Adipocyte (in vitro differentiated cells): ENCODE data around the gene IFI44L.

Source experiments
- DNase-seq: peaks from one replicate; pipeline ENCODE4 v3.0.0-alpha.2; 2015; ENCODE audit warnings: low read depth
- H3K27me3 ChIP-seq: replicated peaks from 2 replicates; pipeline ENCODE4 v1.7.0; 2013; ENCODE audit warnings: mild to moderate bottlenecking, low read length, moderate library complexity; ENCODE audit not compliant: control insufficient read depth, insufficient read depth
- H3K36me3 ChIP-seq: 2 replicates; pipeline ENCODE4 v1.7.0; 2013; ENCODE audit warnings: low read length, mild to moderate bottlenecking, moderate library complexity; ENCODE audit not compliant: control insufficient read depth, insufficient read depth, severe bottlenecking
- H3K4me1 ChIP-seq: 2 replicates; pipeline ENCODE4 v1.7.0; 2013; ENCODE audit warnings: mild to moderate bottlenecking, low read length, moderate library complexity; ENCODE audit not compliant: control insufficient read depth, insufficient read depth
- H3K4me3 ChIP-seq: 2 replicates; pipeline ENCODE4 v1.7.0; 2013; ENCODE audit warnings: mild to moderate bottlenecking, low read length, moderate library complexity
- H3K9ac ChIP-seq: 2 replicates; pipeline ENCODE4 v1.7.0; 2013; ENCODE audit warnings: mild to moderate bottlenecking, low read length, moderate library complexity
- H3K9me3 ChIP-seq: 2 replicates; pipeline ENCODE4 v1.7.0; 2013; ENCODE audit warnings: mild to moderate bottlenecking, low read length, moderate library complexity; ENCODE audit not compliant: control insufficient read depth

IFI44L gene

DNA sequence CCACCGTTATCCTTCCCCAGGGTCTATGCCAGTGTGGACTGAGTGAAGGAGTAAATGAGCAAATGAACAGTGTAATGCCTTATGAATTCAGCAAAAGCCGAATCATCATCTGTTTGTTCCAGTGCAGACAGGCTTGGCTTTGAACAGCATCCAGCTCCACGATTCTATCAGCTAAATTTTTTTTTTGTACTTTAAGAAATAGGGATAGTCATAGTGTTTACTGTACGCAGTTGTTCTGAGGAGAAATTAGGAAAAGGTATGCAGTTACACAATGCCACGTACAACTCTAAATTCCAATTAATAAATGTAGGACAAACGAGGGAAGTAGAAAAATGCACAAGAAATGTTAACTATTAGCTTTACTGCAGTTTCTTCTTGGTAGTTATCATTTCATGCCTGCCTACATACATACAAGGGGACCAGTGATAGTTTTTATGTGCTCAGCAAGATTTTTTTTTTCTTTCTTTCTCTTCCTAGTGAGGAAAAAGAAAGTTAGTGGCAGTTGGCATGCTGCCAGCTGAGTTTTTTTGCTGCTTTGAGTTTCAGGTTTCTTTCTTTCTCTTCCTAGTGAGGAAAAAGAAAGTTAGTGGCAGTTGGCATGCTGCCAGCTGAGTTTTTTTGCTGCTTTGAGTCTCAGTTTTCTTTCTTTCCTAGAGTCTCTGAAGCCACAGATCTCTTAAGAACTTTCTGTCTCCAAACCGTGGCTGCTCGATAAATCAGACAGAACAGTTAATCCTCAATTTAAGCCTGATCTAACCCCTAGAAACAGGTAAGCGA is at the start of gene IFI44L:
TSS of gene IFI44L (plus strand) at position 646 of the 777 bp plus-strand sequence. CDS start 7,468 bp downstream, outside the sequence.
- Histone ChIP-seq H3K4me1 (peaks cover 20% of the 10 kb centered on the region), H3K4me3 (peak within 1 kb of the TSS; percentile 81), H3K9ac (peak within 1 kb of the TSS; percentile 73), H3K27me3 (no peaks in the 10 kb centered on the region), H3K36me3 (no peaks in the 10 kb centered on the region), H3K9me3 (no peaks in the 10 kb centered on the region)
- peak; percentile 82 for DNase-seq

DNA sequence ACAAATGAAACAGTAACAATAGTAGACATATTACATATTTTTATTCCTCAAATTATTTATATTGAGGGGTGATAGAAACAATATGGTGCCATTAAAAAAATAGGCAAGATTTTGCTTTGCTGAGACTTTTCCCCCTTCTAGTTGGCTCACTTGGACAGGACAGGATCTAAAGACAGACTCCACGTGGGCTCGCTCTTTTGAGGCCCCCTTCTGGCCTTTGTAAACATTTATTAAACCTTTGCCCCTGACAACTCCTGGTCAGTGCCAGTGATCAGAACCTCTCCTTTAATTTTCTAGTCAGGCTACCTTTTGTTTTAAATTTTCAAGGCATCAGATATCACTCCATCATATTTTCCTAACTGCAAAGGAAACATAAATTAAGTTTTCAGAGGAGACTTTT is 49.7 kb upstream of the IFI44L start:
- Histone ChIP-seq H3K27me3 (no peaks in the 10 kb centered on the region), H3K4me3 (no peak overlapping the region), H3K9me3 (no peaks in the 10 kb centered on the region), H3K36me3 (no peaks in the 10 kb centered on the region), H3K9ac (no peak overlapping the region), H3K4me1 (no peaks in the 10 kb centered on the region)
- no peak for DNase-seq

DNA sequence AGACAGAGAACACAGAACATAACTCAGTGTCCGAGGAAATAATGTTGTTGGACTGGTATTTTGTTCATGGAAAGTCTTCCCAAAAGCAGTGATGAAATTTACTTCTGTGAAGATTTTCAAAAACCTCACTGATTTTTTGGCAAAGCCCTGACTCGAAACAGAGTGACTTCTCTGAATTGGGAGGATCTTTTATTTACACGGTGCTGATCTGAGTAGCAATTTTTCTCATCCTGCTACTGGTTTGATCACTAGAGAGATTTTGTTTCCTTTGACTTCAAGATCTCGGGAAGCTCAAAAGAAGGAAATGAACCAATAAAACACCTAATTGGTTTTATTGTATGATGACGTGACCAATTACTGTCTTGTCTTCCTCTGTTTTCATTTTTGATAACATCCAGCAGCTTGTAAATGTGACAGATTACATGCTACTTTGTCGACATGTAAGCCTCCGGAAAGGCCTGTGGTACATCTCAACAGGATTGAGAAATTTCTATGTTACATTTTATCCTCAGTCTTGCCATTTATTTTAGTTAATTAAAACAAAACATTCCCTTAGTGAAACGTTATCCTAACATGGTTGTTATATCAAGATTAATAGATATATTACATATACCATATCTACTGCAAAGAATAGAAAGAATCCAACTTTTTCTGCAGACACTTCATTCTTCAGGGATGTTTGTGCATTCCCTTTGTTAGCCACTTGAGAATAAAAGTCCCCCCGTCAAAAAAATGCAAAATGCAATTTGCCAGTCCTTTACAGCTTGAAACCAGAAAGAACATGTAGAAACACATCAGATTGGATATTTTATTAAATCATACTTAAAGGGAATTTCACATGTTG is 42.8 kb upstream of the IFI44L start:
- Histone ChIP-seq H3K4me3 (no peak overlapping the region), H3K36me3 (no peaks in the 10 kb centered on the region), H3K4me1 (peaks cover 4% of the 10 kb centered on the region), H3K27me3 (no peaks in the 10 kb centered on the region), H3K9me3 (no peaks in the 10 kb centered on the region), H3K9ac (no peak overlapping the region)
- DNase-seq, result no peak

DNA sequence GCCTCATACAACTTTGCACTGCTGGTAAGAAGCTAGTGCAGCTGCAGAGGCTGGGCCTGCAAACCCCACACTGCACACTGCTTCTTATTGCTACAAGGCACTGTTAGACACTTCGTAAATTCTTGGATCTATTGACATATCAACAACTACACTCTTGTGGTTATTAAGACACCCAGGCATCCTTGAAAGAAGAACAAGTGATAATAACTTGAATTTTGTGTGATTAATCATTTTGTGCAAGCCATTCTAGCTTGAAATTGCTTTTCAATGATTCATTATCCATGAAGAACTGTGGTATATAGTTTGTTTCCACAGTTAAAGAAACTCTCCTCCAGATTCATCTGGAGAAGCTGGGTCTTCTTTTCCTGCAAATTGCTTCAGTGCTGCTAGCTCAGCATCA is 33.7 kb upstream of the IFI44L start:
- Histone ChIP-seq H3K27me3 (no peaks in the 10 kb centered on the region), H3K9ac (no peak overlapping the region), H3K9me3 (no peaks in the 10 kb centered on the region), H3K4me1 (peaks cover 7% of the 10 kb centered on the region), H3K4me3 (no peak overlapping the region), H3K36me3 (no peaks in the 10 kb centered on the region)
- peak; percentile 25 for DNase-seq

DNA sequence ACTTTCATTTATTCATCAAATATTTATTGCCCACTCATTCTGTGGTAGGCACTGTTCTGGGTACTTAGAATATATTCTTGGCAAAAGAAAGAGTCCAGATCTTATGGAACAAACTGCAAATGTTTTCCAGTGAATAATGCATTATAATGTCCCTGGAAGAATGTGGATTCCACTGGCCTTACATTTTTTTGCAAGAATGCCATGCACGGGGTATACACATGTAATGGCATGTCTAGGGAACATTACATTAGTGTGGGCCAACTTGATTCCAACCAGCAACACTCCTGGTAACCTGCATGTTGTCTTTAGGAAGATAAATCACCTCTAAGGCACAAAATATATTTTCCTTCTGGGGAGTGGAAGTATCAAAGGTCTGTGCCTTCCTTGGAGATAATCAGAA is 33.0 kb upstream of the IFI44L start:
- Histone ChIP-seq H3K9me3 (no peaks in the 10 kb centered on the region), H3K4me1 (peaks cover 11% of the 10 kb centered on the region), H3K4me3 (no peak overlapping the region), H3K9ac (no peak overlapping the region), H3K27me3 (no peaks in the 10 kb centered on the region), H3K36me3 (no peaks in the 10 kb centered on the region)
- peak; percentile 7 for DNase-seq

DNA sequence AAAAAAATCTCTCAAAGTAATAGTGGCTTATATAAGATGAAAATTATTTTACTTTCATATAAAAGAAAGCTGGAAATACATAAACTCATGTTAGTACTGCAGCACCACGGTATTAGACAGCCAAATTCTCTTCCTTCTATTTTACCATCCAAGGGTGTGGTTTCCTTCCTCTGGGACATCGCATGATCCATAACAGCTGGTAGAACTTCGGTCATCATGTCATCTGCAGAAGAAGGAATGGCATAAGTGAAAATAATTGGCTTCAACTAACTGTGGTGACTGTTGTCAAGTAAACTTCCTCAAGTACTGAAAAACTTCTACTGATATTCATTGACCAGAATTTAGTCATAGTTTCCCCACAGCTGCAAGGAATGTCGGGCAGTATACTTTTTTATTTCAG is 28.3 kb upstream of the IFI44L start:
- no peaks in the 10 kb centered on the region for H3K27me3 ChIP-seq
- no peak overlapping the region for H3K9ac ChIP-seq
- no peak for DNase-seq
- H3K4me1 ChIP-seq, result peaks cover 6% of the 10 kb centered on the region
- H3K9me3 ChIP-seq, result peaks cover 8% of the 10 kb centered on the region
- H3K4me3 ChIP-seq, result no peak overlapping the region
- no peaks in the 10 kb centered on the region for H3K36me3 ChIP-seq

DNA sequence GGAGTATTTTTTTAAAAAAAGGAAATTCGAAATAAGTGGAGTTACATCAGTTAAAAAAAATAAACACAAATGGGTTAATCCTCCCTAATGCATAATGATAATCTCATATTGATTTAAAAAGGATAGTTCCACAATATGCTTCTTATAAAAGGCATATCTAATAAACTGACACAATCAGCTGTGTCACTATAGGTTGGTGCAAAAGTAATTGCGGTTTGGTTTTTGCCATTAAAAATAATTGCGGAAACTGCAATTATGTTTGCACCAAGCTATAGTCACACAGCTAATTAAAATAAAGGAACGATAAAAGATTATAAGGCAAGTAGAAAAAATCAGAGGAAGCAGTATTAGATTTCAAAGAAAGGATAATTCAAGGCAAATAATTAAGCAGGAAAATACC is 21.0 kb upstream of the IFI44L start:
- no peak overlapping the region for H3K9ac ChIP-seq
- H3K4me1 ChIP-seq, result no peaks in the 10 kb centered on the region
- H3K9me3 ChIP-seq, result peaks cover 7% of the 10 kb centered on the region
- DNase-seq, result no peak
- no peak overlapping the region for H3K4me3 ChIP-seq
- H3K36me3 ChIP-seq, result no peaks in the 10 kb centered on the region
- no peaks in the 10 kb centered on the region for H3K27me3 ChIP-seq

DNA sequence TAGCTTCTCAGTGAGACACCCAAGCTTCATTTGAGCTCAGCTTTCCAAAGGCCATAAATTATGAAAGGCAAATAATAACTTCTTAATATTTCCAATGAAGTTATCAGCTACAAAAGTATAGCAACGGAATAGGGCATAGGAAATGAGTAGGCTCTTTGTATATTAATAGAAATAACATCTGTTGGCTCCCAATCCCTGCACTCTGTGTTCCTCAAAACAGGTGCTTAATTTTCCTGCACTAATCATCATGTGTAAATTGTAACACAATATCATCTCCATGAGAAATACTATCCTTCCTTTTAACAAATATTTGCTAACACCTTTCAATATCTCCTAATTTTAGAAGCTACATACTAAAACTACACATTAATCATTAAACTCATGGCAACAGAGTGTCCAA is 19.2 kb upstream of the IFI44L start:
- peaks cover 3% of the 10 kb centered on the region for H3K4me1 ChIP-seq
- H3K4me3 ChIP-seq, result no peak overlapping the region
- H3K36me3 ChIP-seq, result no peaks in the 10 kb centered on the region
- DNase-seq, result no peak
- H3K9me3 ChIP-seq, result no peaks in the 10 kb centered on the region
- no peaks in the 10 kb centered on the region for H3K27me3 ChIP-seq
- no peak overlapping the region for H3K9ac ChIP-seq

DNA sequence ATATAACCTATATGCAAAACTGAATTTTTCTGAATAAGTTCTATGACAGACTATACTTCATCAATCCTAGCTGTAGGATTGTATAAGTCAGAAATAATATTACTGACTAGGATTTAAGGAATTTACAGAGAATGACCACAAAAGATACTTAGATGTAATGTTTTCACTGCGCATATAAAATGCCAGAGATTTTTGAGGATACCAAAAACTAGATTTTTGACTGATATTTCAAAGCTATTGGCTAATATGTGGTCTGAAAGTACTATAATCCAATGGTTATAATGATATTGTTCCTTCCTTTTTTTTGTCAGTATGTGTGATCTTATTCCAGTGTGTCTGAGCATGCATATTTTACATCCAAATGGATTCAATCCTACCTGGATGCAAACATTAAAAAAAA is 17.0 kb upstream of the IFI44L start:
- Histone ChIP-seq H3K4me1 (peaks cover 15% of the 10 kb centered on the region), H3K4me3 (no peak overlapping the region), H3K9me3 (no peaks in the 10 kb centered on the region), H3K27me3 (no peaks in the 10 kb centered on the region), H3K36me3 (no peaks in the 10 kb centered on the region), H3K9ac (no peak overlapping the region)
- no peak for DNase-seq

DNA sequence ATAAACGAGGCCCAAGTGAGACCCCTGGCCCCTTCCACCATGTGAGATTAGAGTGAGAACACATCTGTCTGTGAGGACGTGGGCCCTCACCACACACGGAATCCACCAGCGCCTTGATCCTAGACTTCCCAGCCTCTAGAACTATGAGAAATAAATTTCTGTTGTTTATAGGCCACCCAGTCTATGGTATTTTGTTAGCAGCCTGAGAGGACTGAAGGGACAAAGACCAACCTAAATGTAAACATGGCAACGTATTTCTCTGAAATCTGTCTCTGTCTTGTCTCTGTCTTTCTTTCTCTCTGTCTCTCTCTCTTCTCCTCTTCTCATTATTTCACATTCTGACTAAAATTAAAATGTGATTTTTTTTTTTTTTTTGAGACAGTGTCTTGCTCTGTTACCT is 15.6 kb upstream of the IFI44L start:
- peaks cover 15% of the 10 kb centered on the region for H3K4me1 ChIP-seq
- H3K36me3 ChIP-seq, result no peaks in the 10 kb centered on the region
- H3K27me3 ChIP-seq, result no peaks in the 10 kb centered on the region
- H3K9ac ChIP-seq, result no peak overlapping the region
- DNase-seq, result no peak
- no peak overlapping the region for H3K4me3 ChIP-seq
- no peaks in the 10 kb centered on the region for H3K9me3 ChIP-seq

DNA sequence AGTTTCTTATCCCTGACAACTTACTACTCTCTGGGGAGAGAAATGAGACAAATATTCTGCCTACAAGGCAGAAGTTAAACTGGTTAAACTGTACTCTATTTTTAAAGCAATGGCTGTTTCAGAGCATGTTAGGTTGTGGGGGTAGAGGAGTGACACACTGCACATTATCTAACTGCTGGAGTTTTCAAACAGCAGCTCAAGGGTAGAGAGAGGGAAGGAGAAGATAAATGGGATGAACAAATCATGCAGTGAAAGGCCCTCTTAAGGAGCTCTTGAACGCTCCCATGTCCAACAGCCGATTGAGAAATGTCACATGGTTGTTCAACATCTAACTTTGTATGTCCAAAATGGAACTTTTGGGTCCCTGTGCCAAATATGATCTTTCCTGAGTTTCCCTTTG is 14.0 kb upstream of the IFI44L start:
- peak; percentile 7 for DNase-seq
- H3K27me3 ChIP-seq, result no peaks in the 10 kb centered on the region

More for the DNA sequence above, 14.0 kb upstream of the IFI44L start:
- Histone ChIP-seq H3K9me3 (no peaks in the 10 kb centered on the region), H3K36me3 (no peaks in the 10 kb centered on the region), H3K4me1 (peaks cover 15% of the 10 kb centered on the region), H3K9ac (peak overlapping the region; percentile 7), H3K4me3 (no peak overlapping the region)
